Right lobe of liver (tissue), 4 donors: ENCODE data around the gene CCR5.

ENCODE experiments used
- POLR2A ChIP-seq: fragments of 450-650 bp; IDR thresholded peaks from one replicate; pipeline ENCODE4 v1.6.1; 2017; ENCODE audit warnings: antibody characterized with exemption, mild to moderate bottlenecking
- TF ChIP-seq, protein P1 (sequence below), 4 donors: fragments of 200-600 bp in 3 of 4; fragments of 450-650 bp in 1 of 4; IDR thresholded peaks; one replicate each; pipeline versions ENCODE4 v1.5.1 to v1.8.0; 2016 to 2022; ENCODE audit warnings: antibody characterized with exemption in 4 of 4, mild to moderate bottlenecking in 2 of 4
- donor health status: DM: no; HTN: no; CAD: no.
- donor health status: DM: no; HTN: no; CAD: no.
- donor health status: DM: no; HTN: yes; CAD: no.

DNA sequence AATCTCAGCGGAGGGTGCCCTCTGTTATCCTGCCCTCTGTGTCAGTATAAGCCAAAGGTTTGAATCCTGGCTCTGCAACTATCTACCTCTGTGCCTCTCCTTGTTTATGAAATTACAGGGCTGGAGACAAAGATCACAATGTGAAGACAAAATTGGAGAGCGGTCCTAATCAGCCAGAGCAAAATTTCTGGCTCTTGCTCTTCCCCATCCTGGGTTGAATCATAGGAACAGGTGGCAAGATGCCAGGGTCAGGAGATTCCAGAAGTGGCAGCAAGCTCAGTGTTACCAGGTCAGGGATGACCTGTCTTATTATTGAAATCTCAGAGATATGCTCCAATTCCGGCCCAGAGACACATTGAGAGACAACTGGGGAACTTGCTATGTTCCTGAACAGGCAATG, 19.1 kb upstream of the CCR5 start:
- TF ChIP-seq POLR2A, result no peak
- TF ChIP-seq, protein P1, sequence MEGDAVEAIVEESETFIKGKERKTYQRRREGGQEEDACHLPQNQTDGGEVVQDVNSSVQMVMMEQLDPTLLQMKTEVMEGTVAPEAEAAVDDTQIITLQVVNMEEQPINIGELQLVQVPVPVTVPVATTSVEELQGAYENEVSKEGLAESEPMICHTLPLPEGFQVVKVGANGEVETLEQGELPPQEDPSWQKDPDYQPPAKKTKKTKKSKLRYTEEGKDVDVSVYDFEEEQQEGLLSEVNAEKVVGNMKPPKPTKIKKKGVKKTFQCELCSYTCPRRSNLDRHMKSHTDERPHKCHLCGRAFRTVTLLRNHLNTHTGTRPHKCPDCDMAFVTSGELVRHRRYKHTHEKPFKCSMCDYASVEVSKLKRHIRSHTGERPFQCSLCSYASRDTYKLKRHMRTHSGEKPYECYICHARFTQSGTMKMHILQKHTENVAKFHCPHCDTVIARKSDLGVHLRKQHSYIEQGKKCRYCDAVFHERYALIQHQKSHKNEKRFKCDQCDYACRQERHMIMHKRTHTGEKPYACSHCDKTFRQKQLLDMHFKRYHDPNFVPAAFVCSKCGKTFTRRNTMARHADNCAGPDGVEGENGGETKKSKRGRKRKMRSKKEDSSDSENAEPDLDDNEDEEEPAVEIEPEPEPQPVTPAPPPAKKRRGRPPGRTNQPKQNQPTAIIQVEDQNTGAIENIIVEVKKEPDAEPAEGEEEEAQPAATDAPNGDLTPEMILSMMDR (IDR thresholded peaks at IDR 0.05), result no peak
